GM12892 (cell line): Measurements from ENCODE around the gene TRPV5.

Source experiments
- POLR2A ChIP-seq: IDR thresholded peaks from 2 replicates; pipeline ENCODE4 v1.6.1; 2011; ENCODE audit warnings: low read depth, low read length, control low read depth
- POLR2AphosphoS5 ChIP-seq: IDR thresholded peaks from 2 replicates; pipeline ENCODE4 v1.6.1; 2011; ENCODE audit warnings: low read depth, low read length, control low read depth

GRCh38 chr7:142896151-142896550 is 37.4 kb downstream of the TRPV5 start:
- no peak for TF ChIP-seq POLR2A
- TF ChIP-seq POLR2AphosphoS5: no peak
